Testis (tissue), 3 donors: ENCODE data around the gene ABCC3. TPM values are rescaled to one million over a fixed set of nuclear protein-coding genes. Genes with fewer than 3 reads are reported as not detected.

Experiments
- DNase-seq: peaks from one replicate; pipeline ENCODE4 v3.0.0-alpha.2; 2019
- H3K27ac ChIP-seq, 2 donors: fragments of 200-600 bp; sonication (generic); one replicate each; pipeline ENCODE4 v1.5.1; 2019
- H3K27me3 ChIP-seq: fragments of 200-600 bp; sonication (generic); one replicate; pipeline ENCODE4 v1.5.1; 2019
- H3K36me3 ChIP-seq: fragments of 200-600 bp; sonication (generic); one replicate; pipeline ENCODE4 v1.5.1; 2017; ENCODE audit warnings: low read depth; ENCODE audit errors: missing control alignments
- H3K4me1 ChIP-seq: fragments of 200-600 bp; sonication (generic); one replicate; pipeline ENCODE4 v1.5.1; 2019
- H3K4me3 ChIP-seq, 2 donors: fragments of 200-600 bp; sonication (generic); one replicate each; pipeline ENCODE4 v1.5.1; 2017 to 2019
- H3K9me3 ChIP-seq: fragments of 200-600 bp; sonication (generic); one replicate; pipeline ENCODE4 v1.5.1; 2017
- CTCF ChIP-seq, 3 experiments: fragments of 450-650 bp in 2 of 3; fragments of 200-600 bp in 1 of 3; sonication (generic) in 1 of 3; IDR thresholded peaks; one replicate each; pipeline ENCODE4 v1.5.1; 2016 to 2019; ENCODE audit warnings: antibody characterized with exemption in 3 of 3, mild to moderate bottlenecking in 2 of 3, moderate library complexity in 1 of 3
- POLR2A ChIP-seq: fragments of 450-650 bp; IDR thresholded peaks from one replicate; pipeline ENCODE4 v1.6.1; 2017; ENCODE audit warnings: antibody characterized with exemption, mild to moderate bottlenecking, moderate library complexity
- WGBS, 2 donors: methylation state at CpG; one replicate each; pipeline ENCODE4 v1.1.5; 2018; 5-methylcytosine and 5-hydroxymethylcytosine counted together
- intact Hi-C: fragments of 100-400 bp; cut with DNase I; formaldehyde crosslinking; loops from one replicate; pipeline ENCODE4 v1.15.1; 2023; ENCODE audit warnings: low total_unique reads
- polyA plus RNA-seq: library from polyadenylated mRNA; stranded (reverse); fragments of 350-450 nt; fragmentation: Illumina TruSeq; extraction: RNeasy Lipid Tissue Mini Kit (QIAGEN cat#74804); gene quantifications from one replicate; pipeline ENCODE4 v1.2.3, GENCODE V29; 2014; ENCODE audit warnings: low read depth, low replicate concordance; ENCODE audit not compliant: insufficient read depth
- total RNA-seq, 2 donors: library from RNA; depleted of rRNA; stranded (reverse); fragments of >200 nt; gene quantifications; one replicate each; pipeline ENCODE4 v1.2.3, GENCODE V29; 2016

The ABCC3 gene
- total and polyA plus RNA-seq, 3 donors from 2014 or later: 10.0 to 15.4 (median 12.1) TPM

DNA sequence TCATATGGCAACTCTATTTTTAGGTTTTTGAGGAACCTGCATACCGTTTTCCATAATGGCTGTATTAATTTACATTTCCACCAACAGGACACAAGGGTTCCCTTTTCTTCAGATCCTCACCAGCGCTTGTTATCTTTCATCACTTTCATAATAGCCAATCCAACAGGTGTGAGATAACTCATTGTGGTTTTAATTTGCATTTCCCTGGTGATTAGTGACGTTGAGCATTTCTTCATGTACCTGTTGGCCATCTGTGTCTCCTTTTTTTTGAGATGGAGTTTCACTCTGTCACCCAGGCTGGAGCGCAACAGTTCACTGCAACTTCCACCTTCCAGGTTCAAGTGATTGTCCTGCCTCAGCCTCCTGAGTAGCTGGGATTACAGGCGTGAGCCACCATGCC is 36.2 kb upstream of the ABCC3 start:
- no peak overlapping the region for H3K4me3 ChIP-seq
- H3K36me3 ChIP-seq: no peaks in the 10 kb centered on the region
- H3K27me3 ChIP-seq: no peaks in the 10 kb centered on the region
- TF ChIP-seq CTCF (IDR thresholded peaks at IDR 0.05) (no peak), POLR2A (no peak)
- no peak overlapping the region for H3K27ac ChIP-seq
- H3K4me1 ChIP-seq: no peaks in the 10 kb centered on the region
- intact Hi-C loops: no loop called here
- no peak for DNase-seq
- WGBS, 2 donors: 86 to 93% methylated on average over 5 of the region's 5 CpGs
- H3K9me3 ChIP-seq: no peaks in the 10 kb centered on the region

DNA sequence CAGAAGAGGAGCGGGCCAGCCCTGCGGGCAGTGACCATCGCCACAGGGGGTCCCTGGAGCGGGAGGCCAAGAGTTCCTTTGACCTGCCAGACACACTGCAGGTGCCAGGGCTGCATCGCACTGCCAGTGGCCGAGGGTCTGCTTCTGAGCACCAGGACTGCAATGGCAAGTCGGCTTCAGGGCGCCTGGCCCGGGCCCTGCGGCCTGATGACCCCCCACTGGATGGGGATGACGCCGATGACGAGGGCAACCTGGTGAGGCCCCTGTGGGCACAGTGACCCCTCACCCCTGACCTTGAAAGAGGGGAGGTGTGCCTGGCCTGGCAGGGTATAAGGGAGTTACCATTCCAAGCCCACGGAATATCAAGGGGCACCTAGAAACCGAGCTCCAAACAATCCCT is 35.1 kb upstream of the ABCC3 start:
- no peak for DNase-seq
- H3K36me3 ChIP-seq: no peaks in the 10 kb centered on the region
- H3K27me3 ChIP-seq: no peaks in the 10 kb centered on the region
- no peak overlapping the region for H3K4me3 ChIP-seq
- no peak for TF ChIP-seq CTCF (IDR thresholded peaks at IDR 0.05)
- TF ChIP-seq POLR2A: no peak
- 93 to 94% methylated on average over 9 to 12 of the region's 15 CpGs for WGBS, 2 donors
- H3K27ac ChIP-seq: no peak overlapping the region
- H3K9me3 ChIP-seq: no peaks in the 10 kb centered on the region
- intact Hi-C loops: no loop called here
- H3K4me1 ChIP-seq: peaks cover 6% of the 10 kb centered on the region

- WGBS, 2 donors: 84 to 92% methylated on average over 12 to 13 of the region's 13 CpGs
- H3K27ac ChIP-seq: no peak overlapping the region
- H3K27me3 ChIP-seq: no peaks in the 10 kb centered on the region
- H3K4me3 ChIP-seq: no peak overlapping the region
- peaks cover 10% of the 10 kb centered on the region for H3K4me1 ChIP-seq
- no peaks in the 10 kb centered on the region for H3K36me3 ChIP-seq
- intact Hi-C loops: no loop called here
- no peaks in the 10 kb centered on the region for H3K9me3 ChIP-seq
- TF ChIP-seq POLR2A: no peak
- TF ChIP-seq CTCF (IDR thresholded peaks at IDR 0.05): no peak
- no peak for DNase-seq
Observed at GRCh38 chr17:50601823-50602375, 32.8 kb upstream of the ABCC3 start.

DNA sequence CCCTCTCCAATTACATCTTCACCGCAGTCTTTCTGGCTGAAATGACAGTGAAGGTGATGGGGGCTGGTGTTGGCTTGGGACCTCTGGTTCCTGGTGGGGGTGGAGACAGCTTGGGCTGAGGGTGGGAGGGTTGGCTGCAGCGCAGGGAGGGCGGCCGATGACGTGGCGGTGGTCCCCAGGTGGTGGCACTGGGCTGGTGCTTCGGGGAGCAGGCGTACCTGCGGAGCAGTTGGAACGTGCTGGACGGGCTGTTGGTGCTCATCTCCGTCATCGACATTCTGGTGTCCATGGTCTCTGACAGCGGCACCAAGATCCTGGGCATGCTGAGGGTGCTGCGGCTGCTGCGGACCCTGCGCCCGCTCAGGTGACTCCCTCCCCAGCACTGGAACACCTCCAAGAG is 31.8 kb upstream of the ABCC3 start:
- TF ChIP-seq CTCF (IDR thresholded peaks at IDR 0.05): no peak

GRCh38 chr17:50603340-50603739 is 31.3 kb upstream of the ABCC3 start:
- Histone ChIP-seq H3K27me3 (no peaks in the 10 kb centered on the region), H3K9me3 (no peaks in the 10 kb centered on the region), H3K4me3 (no peak overlapping the region), H3K36me3 (no peaks in the 10 kb centered on the region), H3K27ac (no peak overlapping the region), H3K4me1 (peaks cover 10% of the 10 kb centered on the region)
- TF ChIP-seq CTCF (IDR thresholded peaks at IDR 0.05): no peak
- 73 to 79% methylated on average over 9 of the region's 9 CpGs for WGBS, 2 donors
- intact Hi-C loops: no loop called here
- DNase-seq: no peak

More for the DNA sequence above, 31.8 kb upstream of the ABCC3 start:
- intact Hi-C loops: no loop called here
- H3K27me3 ChIP-seq: no peaks in the 10 kb centered on the region
- H3K4me3 ChIP-seq: no peak overlapping the region
- H3K4me1 ChIP-seq: peaks cover 10% of the 10 kb centered on the region
- no peak for DNase-seq
- WGBS, 2 donors: 90 to 96% methylated on average over 17 to 18 of the region's 18 CpGs
- H3K9me3 ChIP-seq: no peaks in the 10 kb centered on the region
- no peak overlapping the region for H3K27ac ChIP-seq
- no peaks in the 10 kb centered on the region for H3K36me3 ChIP-seq
